GM19023 (cell line): ENCODE results near the gene CHMP2A.
"Not testable (repeated sequence)": the region's sequence is repeated elsewhere in the genome, so short reads cannot be mapped to it uniquely, and the experiment has no call there.

Experiments
- ATAC-seq: cut with Tn5 transposase; IDR thresholded peaks from one replicate; pipeline ENCODE4 v1.9.1; 2021; ENCODE audit warnings: mild to moderate bottlenecking, moderate library complexity; ENCODE audit not compliant: unreplicated experiment

Gene CHMP2A

GRCh38 chr19:58542641-58543372 lies 12.1 kb downstream of the CHMP2A start:
- not testable (repeated sequence) for ATAC-seq

- ATAC-seq = not testable (repeated sequence)
Measured at GRCh38 chr19:58539169-58539559, 15.7 kb downstream of the CHMP2A start.

GRCh38 chr19:58538257-58539168 lies 16.4 kb downstream of the CHMP2A start:
- ATAC-seq = no peak

DNA sequence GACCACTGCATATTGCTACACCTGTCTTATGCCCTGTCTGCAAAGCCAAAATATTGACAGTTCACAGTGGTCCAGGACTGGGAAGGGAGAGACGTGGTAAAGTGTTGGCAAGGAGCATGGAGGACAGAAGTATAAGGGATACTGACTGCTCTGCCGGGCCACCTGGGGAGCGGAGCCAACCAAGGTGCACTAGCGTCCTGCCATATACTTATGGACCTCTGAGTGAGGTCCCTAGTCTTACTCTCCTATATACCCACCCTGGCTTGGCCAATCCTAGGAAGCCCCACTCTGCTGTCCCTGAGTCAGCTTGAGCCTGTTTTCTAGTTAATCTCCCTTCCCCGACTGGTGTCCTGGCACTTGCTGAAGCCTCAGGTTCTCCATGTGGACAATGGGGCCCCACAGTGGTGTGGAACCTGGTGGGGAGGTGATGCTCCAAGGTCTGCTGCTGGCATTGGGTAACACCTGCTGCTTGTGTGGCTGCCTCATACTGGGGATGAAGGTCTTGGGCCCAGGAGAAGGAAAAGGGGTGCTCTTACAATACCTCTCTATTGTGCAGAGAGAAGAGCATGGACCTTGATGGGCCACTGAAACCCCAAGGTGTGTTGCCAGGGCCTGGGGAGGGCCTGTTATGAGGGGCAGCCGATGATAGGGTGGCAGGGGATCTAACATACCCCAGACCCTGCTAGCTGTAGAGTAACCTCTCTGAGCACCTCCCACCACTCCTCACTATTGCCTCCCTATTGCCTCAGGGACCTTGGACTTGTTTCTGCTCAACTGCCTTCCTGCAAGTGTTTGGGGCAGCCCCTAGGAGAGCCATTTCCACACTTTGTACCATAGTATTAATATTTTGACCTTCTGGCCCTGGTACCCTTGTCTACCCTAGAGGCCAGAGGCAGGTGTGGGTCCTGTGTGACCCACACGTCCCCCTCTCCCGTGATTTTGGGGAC lies 17.8 kb downstream of the CHMP2A start:
- ATAC-seq = no peak

DNA sequence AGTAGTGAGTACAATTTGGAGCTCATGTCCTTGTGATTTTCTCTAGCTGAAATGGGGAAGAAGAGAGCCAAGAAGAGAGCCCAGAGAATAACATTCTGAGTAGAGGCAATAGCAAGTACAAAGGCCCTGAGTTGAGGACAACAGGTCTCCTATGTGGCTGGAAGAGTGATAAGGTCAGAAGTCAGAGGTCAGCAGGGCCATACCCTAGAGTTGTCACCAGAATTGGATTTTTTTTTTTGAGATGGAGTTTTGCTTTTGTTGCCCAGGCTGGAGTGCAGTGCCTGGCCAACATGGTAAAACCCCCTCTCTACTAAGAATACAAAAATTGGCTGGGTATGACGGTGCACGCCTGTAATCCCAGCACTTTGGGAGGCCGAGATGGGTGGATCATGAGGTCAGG lies 19.0 kb downstream of the CHMP2A start:
- ATAC-seq = no peak

DNA sequence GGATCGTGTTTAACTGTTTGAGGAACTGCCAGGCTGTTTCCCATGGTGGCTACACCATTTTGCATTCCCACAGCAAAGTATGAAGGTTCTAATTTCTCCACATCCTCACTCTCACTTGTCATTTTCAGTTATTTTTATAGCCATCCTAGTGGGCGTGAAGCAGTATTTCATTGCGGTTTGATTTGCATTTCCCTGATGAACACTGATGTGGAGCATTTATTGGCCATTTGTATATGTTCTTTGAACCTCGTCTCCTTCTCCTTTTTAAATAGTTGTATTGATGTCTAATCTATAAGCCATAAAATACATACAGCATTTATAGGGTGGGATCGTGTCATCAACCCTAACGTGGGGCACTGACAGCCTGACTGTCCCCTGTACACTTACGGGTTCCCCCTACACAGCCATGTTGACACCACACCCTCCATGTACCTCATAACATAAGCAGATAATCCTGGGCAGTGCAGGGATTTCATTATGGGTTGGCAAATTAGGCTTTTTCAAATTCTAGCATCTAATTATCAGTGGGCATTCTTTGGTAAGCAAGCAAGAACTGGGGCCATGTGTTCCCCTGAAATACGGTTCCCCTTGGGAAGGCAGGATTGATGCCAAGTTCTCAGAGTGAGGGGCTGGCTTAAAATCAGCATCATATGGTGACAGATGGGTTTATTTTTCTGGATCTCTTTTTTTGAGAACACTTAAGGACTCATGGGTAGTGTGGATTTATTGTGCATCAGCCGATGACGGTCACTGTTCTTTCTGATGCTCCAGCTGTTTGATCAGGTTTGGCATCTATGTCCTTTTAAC lies 23.7 kb downstream of the CHMP2A start:
- no peak for ATAC-seq

DNA sequence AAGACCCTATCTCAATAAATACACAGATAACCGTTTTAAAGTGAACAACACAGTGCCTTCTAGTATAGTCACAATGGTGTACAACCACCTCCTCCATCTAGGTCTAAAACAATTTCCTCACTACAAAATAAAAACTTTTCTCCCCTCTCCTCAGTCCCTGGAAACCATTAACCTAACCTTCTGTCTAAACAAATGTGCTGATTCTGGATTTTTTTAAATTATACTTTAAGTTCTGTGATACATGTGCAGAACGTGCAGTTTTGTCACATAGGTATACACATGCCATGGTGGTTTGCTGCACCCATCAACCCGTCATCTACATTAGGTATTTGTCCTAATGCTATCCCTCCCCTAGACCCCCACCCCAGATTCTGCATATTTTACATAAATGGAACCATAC lies 25.5 kb downstream of the CHMP2A start:
- no peak for ATAC-seq

GRCh38 chr19:58522709-58523108 lies 32.2 kb downstream of the CHMP2A start:
- ATAC-seq = no peak

GRCh38 chr19:58521651-58522050 lies 33.3 kb downstream of the CHMP2A start:
- no peak for ATAC-seq

- ATAC-seq = no peak
Measured at GRCh38 chr19:58520257-58520599, 34.7 kb downstream of the CHMP2A start.

DNA sequence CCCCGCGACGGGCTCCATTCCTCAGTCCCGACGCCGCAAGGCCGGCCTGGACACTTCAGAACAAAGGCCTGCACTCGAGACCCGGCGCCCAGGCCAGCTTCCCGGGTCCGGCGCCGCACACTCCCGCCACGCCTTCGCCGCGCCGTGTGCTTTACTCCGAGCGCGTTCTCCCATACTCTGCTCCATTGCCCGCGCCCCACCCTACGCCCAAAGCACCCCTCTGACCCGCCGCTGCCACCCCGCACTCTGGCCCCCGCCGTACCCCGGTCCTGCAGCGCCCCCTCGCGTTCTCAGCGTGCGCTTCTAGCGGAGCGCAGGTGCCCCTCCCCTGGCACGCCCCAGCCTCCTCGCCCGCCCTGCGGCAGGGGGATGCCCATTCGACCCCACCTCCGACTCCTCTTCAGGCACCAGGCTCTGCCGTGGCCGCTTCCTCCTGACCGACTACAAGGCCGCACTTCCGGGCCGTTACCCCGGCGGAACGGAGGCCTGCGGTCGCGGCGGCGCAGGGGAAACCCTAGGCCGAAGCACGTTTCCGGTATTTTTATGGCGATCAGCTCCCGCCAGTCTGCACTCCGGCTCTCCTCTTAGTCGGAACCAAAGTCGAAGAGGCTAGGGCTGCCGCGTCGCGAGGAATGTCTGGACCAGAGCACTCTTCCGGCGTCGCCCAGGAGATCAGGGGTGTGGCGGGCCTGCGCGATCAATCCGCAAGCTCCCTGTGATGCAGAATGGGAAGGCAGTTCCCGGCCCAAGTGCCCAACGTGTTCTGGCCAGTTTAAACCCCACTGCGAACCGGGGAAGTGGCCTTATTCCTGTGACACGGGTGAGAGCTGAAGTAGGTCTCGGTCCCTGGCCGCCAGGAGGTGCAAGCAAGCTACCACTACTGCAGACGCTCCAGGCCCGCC lies 35.3 kb downstream of the CHMP2A start, which contains the start of gene ZBTB45:
TSS of gene ZBTB45 (minus strand) at position 456 of the 902 bp plus-strand sequence. CDS start 2,137 bp downstream, outside the sequence.
- peak; percentile 76 for ATAC-seq

DNA sequence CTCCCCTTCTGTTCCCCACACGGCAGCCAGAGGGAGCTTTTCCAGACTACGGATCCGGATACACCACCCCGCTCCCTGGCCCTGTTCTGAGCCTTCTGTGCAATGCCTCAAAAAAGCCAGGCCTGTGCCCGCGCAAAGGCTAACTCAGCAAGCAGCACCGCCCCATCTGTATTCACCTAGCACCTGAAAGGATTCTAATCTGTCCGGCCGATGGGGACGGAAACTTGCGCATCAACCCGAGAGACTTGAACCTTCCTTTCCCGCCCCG lies 35.9 kb downstream of the CHMP2A start:
- no peak for ATAC-seq

GRCh38 chr19:58518256-58519086 lies 36.4 kb downstream of the CHMP2A start:
- ATAC-seq = no peak

GRCh38 chr19:58516964-58517833 lies 37.7 kb downstream of the CHMP2A start:
- ATAC-seq = no peak

GRCh38 chr19:58516246-58516836 lies 38.6 kb downstream of the CHMP2A start:
- no peak for ATAC-seq

- no peak for ATAC-seq
Measured at GRCh38 chr19:58515259-58515658, 39.6 kb downstream of the CHMP2A start.

DNA sequence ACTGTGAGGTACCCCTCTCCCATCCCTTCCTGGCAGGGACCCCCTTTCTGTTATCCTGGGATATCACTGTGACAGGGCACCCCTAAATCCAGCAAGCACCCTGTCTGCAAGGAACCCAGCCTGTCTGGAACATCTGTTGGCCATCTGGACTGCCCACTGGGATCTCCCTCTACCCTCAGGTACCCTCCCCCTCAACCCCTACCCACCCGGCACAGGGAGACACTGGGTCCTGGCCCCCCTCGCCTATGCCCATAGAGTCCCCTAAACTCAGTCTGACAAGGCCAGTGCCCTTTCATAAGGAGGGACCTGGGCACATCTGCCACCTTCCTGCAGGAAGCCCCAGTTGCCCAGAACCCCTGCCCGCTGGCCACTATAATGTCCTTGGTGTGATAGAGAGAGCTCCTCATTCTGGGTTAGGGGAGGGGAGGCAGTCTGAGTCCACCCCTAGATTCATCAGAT lies 40.3 kb downstream of the CHMP2A start:
- ATAC-seq = no peak
